Loucy (cell line): ENCODE results near the gene GLI1.

Experiments
- H2AFZ ChIP-seq: fragments of 200-600 bp; sonication (generic); 2 replicates; pipeline ENCODE4 v1.6.0; 2016; ENCODE audit warnings: antibody characterized with exemption, mild to moderate bottlenecking, low read length, moderate library complexity
- H3F3A ChIP-seq: fragments of 200-600 bp; 2 replicates; pipeline ENCODE4 v1.6.0; 2016; ENCODE audit warnings: antibody characterized with exemption, low read depth, mild to moderate bottlenecking
- H3K27me3 ChIP-seq: fragments of 200-600 bp; sonication (generic); 2 replicates; pipeline ENCODE4 v1.6.1; 2014; ENCODE audit warnings: low read length, mild to moderate bottlenecking; ENCODE audit not compliant: insufficient read depth, poor library complexity, severe bottlenecking
- H3K36me3 ChIP-seq: fragments of 200-600 bp; sonication (generic); 2 replicates; pipeline ENCODE4 v1.6.1; 2016; ENCODE audit warnings: low read length; ENCODE audit not compliant: insufficient read depth
- H3K4me1 ChIP-seq: fragments of 200-600 bp; sonication (generic); 2 replicates; pipeline ENCODE4 v1.5.1; 2014; ENCODE audit warnings: low read length, mild to moderate bottlenecking; ENCODE audit not compliant: insufficient read depth, poor library complexity, severe bottlenecking
- H3K4me2 ChIP-seq: fragments of 200-600 bp; sonication (generic); 2 replicates; pipeline ENCODE4 v1.6.0; 2014; ENCODE audit warnings: antibody characterized with exemption, low read length, low read depth, mild to moderate bottlenecking; ENCODE audit not compliant: poor library complexity, severe bottlenecking
- H3K4me3 ChIP-seq: fragments of 200-600 bp; sonication (generic); 2 replicates; pipeline ENCODE4 v1.5.1; 2014; ENCODE audit warnings: low read length, mild to moderate bottlenecking, mixed read lengths; ENCODE audit not compliant: poor library complexity, severe bottlenecking
- H3K79me2 ChIP-seq: fragments of 200-600 bp; sonication (generic); 2 replicates; pipeline ENCODE4 v1.6.1; 2014; ENCODE audit warnings: low read length; ENCODE audit not compliant: insufficient read depth
- H3K9ac ChIP-seq: fragments of 200-600 bp; sonication (generic); 2 replicates; pipeline ENCODE4 v1.6.0; 2014; ENCODE audit warnings: mild to moderate bottlenecking, low read depth, low read length, moderate library complexity; ENCODE audit not compliant: poor library complexity, severe bottlenecking
- H3K9me2 ChIP-seq: fragments of 200-600 bp; sonication (generic); replicated peaks from 2 replicates; pipeline ENCODE4 v1.6.1; 2016; ENCODE audit warnings: low read depth, low read length, mixed read lengths
- H3K9me3 ChIP-seq: fragments of 200-600 bp; sonication (generic); 2 replicates; pipeline ENCODE4 v1.6.1; 2014; ENCODE audit warnings: mild to moderate bottlenecking, antibody characterized with exemption, low read length, low read depth; ENCODE audit not compliant: insufficient read depth
- H4K20me1 ChIP-seq: fragments of 200-600 bp; sonication (generic); 2 replicates; pipeline ENCODE4 v1.6.0; 2014; ENCODE audit warnings: antibody characterized with exemption, low read length, mild to moderate bottlenecking; ENCODE audit not compliant: insufficient read depth, poor library complexity, severe bottlenecking
- EZH2phosphoT487 ChIP-seq: fragments of 200-600 bp; IDR thresholded peaks from 2 replicates; pipeline ENCODE4 v1.6.1; 2018; ENCODE audit warnings: antibody characterized with exemption, mild to moderate bottlenecking, moderate library complexity, borderline replicate concordance
- TF ChIP-seq, protein P1 (sequence below): fragments of 200-600 bp; sonication (generic); conservative IDR thresholded peaks from 2 replicates; pipeline ENCODE4 v1.5.1; 2014; ENCODE audit warnings: mild to moderate bottlenecking, antibody characterized with exemption, low read length

The GLI1 gene

DNA sequence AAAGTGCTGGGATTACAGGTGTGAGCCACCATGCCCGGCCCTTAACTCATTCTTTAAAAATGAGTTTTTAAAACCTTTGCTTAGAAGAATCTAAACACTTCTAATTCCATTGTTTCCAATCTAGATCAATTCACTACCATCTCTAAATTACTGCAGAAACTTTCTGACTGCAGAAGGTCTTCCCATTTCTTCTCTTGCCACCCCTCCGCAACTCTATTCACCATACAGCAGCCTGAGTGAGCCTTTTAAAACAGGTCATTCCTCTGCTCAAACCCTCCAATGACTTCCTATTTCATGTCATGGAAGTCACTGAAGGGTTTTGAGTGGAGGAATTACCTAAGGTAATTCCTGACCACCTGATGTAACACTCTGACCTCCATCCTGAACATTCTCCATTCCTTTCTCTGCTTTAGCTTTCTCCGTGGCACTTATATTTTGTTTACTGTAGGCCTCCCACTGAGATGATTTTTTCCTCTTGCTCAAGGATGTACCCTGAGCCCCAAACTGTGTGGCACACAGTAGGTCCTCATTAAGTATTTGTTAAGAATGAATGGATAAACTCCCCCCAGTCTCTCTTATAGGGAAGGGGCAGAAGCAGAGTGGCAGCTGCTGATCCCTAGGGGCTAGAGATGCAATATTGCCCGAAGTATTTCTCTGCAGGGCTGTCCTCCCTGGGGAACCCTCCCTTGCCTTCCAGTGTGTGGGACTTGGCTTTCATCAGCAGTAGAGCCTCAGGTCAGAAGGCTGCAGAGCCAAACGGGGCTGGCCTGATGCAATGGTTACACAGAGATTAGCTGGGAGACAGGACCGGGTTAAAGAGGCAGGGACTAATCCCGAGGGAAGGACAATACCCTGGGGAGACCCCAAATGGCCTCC is 59.6 kb downstream of the GLI1 start:
- no peak overlapping the region for H2AFZ ChIP-seq
- H3K4me3 ChIP-seq: peak overlapping the region; percentile 86
- H3K9me3 ChIP-seq: no peaks in the 10 kb centered on the region
- no peaks in the 10 kb centered on the region for H3K9me2 ChIP-seq
- H3K9ac ChIP-seq: peak overlapping the region; percentile 92
- TF ChIP-seq EZH2phosphoT487: no peak
- TF ChIP-seq, protein P1, sequence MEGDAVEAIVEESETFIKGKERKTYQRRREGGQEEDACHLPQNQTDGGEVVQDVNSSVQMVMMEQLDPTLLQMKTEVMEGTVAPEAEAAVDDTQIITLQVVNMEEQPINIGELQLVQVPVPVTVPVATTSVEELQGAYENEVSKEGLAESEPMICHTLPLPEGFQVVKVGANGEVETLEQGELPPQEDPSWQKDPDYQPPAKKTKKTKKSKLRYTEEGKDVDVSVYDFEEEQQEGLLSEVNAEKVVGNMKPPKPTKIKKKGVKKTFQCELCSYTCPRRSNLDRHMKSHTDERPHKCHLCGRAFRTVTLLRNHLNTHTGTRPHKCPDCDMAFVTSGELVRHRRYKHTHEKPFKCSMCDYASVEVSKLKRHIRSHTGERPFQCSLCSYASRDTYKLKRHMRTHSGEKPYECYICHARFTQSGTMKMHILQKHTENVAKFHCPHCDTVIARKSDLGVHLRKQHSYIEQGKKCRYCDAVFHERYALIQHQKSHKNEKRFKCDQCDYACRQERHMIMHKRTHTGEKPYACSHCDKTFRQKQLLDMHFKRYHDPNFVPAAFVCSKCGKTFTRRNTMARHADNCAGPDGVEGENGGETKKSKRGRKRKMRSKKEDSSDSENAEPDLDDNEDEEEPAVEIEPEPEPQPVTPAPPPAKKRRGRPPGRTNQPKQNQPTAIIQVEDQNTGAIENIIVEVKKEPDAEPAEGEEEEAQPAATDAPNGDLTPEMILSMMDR: no peak
- H3F3A ChIP-seq: peaks cover 15% of the 10 kb centered on the region
- H3K27me3 ChIP-seq: no peaks in the 10 kb centered on the region
- peaks cover 43% of the 10 kb centered on the region for H3K79me2 ChIP-seq
- peaks cover 42% of the 10 kb centered on the region for H3K36me3 ChIP-seq
- peaks cover 38% of the 10 kb centered on the region for H3K4me1 ChIP-seq
- H4K20me1 ChIP-seq: peaks cover 46% of the 10 kb centered on the region
- peak overlapping the region; percentile 96 for H3K4me2 ChIP-seq

DNA sequence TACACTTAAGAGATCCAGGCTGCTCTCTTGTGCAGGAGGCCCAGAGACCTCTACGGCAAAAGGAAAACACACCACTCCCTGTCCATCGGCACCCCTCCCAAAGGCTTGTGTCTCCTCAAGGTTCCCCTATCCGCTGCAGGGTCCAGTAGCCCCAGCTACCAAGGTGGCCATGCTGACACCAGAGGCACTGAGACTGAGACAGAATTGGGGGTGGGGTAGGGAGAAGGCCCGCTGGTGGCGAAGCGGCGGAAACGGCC is 60.1 kb downstream of the GLI1 start:
- Histone ChIP-seq H3K9ac (peak overlapping the region; percentile 92), H2AFZ (no peak overlapping the region), H3K4me2 (peak overlapping the region; percentile 96), H3K79me2 (peaks cover 48% of the 10 kb centered on the region), H3F3A (peaks cover 15% of the 10 kb centered on the region), H3K27me3 (no peaks in the 10 kb centered on the region), H3K4me1 (peaks cover 44% of the 10 kb centered on the region), H3K9me2 (no peaks in the 10 kb centered on the region), H3K9me3 (no peaks in the 10 kb centered on the region), H4K20me1 (peaks cover 52% of the 10 kb centered on the region), H3K36me3 (peaks cover 37% of the 10 kb centered on the region), H3K4me3 (peak overlapping the region; percentile 86)
- no peak for TF ChIP-seq EZH2phosphoT487
- TF ChIP-seq, protein P1: no peak

DNA sequence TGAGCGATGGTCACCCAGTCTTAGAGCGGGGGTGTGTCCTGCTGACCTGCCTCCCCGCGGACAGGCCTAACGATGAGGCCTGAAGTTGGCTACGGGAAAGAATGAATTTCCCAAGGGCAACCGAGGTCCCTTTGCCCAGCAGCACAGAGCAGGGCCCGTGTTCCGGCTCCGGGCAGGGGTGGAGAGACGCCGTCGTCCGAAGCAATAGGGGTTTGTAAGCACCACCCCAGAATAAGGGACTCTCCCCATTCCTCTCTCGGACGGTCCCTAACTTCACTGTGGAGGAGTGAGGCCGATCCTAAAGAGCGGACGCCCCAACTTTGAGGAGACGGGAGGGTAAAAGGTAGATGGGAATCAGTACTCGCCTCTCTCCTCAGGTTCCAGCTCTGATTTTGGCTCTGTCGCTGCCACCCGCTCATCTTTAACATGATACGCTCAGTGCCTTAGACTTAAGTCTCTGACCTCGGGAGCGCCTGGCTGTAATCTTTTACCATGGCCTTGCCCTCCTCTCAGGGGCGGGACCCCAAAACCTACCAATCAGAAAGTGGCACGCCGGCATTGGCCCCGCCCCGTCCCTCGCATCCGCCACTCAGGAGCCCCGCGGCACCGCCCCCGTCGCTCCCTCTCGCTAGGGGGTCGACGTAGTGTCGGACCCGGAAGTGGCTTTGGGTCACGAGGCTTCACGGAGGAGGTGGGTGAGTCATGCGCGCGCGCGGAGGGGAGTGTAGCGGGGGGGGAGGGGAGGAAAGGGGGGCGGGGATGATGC is 60.7 kb downstream of the GLI1 start, which contains the start of gene DDIT3:
Gene DDIT3, minus strand, starts transcription at position 462 of the 766 bp plus-strand sequence. CDS start 3,108 bp downstream, outside the sequence.
- Histone ChIP-seq H3K9me2 (no peaks in the 10 kb centered on the region), H3K79me2 (peaks cover 53% of the 10 kb centered on the region), H4K20me1 (peaks cover 57% of the 10 kb centered on the region), H3K4me3 (peak within 1 kb of the TSS; percentile 86), H3K27me3 (no peaks in the 10 kb centered on the region), H3K4me2 (peak within 1 kb of the TSS; percentile 96), H3K36me3 (peaks cover 31% of the 10 kb centered on the region), H3F3A (peaks cover 15% of the 10 kb centered on the region), H3K9me3 (no peaks in the 10 kb centered on the region), H3K4me1 (peaks cover 48% of the 10 kb centered on the region), H2AFZ (no peak within 1 kb of the TSS), H3K9ac (peak within 1 kb of the TSS; percentile 92)
- TF ChIP-seq, protein P1: no peak
- TF ChIP-seq EZH2phosphoT487: no peak
